GM12872 (cell line): Measurements from ENCODE around the gene PGAP3.

Source experiments
- TF ChIP-seq, protein P1 (sequence below): IDR thresholded peaks from 3 replicates; pipeline ENCODE4 v1.5.1; 2011; ENCODE audit warnings: low read depth, mild to moderate bottlenecking, low read length, moderate library complexity; ENCODE audit not compliant: insufficient read depth

PGAP3 gene

GRCh38 chr17:39709998-39710964, 22.4 kb upstream of the PGAP3 start:
- TF ChIP-seq, protein P1, sequence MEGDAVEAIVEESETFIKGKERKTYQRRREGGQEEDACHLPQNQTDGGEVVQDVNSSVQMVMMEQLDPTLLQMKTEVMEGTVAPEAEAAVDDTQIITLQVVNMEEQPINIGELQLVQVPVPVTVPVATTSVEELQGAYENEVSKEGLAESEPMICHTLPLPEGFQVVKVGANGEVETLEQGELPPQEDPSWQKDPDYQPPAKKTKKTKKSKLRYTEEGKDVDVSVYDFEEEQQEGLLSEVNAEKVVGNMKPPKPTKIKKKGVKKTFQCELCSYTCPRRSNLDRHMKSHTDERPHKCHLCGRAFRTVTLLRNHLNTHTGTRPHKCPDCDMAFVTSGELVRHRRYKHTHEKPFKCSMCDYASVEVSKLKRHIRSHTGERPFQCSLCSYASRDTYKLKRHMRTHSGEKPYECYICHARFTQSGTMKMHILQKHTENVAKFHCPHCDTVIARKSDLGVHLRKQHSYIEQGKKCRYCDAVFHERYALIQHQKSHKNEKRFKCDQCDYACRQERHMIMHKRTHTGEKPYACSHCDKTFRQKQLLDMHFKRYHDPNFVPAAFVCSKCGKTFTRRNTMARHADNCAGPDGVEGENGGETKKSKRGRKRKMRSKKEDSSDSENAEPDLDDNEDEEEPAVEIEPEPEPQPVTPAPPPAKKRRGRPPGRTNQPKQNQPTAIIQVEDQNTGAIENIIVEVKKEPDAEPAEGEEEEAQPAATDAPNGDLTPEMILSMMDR, result no peak

DNA sequence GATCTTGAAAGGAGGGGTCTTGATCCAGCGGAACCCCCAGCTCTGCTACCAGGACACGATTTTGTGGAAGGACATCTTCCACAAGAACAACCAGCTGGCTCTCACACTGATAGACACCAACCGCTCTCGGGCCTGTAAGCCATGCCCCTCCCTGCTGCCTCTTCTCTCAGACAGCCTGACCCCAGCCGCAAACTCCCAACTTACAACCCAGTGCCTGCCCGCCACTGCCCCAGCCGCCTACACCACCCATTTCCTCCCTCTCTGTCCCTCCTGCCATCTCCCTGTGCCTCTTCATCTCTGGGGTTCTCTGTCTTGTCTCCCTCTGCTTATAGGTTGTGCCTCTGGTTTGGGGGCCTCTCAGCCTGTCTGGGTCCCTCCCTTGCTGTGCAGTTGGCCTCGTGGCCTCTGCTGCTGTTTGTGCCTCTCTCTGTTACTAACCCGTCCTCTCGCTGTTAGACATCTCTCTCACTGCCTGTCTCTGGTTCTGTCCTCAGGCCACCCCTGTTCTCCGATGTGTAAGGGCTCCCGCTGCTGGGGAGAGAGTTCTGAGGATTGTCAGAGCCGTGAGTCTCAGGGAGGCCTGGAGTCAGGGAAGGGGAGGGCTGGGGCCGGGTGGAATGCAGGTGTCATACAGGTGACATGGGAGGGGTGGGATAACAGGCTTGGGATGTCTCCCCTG, 21.6 kb upstream of the PGAP3 start:
- TF ChIP-seq, protein P1, result no peak

GRCh38 chr17:39706921-39707337, 19.1 kb upstream of the PGAP3 start:
- TF ChIP-seq, protein P1, result no peak

DNA sequence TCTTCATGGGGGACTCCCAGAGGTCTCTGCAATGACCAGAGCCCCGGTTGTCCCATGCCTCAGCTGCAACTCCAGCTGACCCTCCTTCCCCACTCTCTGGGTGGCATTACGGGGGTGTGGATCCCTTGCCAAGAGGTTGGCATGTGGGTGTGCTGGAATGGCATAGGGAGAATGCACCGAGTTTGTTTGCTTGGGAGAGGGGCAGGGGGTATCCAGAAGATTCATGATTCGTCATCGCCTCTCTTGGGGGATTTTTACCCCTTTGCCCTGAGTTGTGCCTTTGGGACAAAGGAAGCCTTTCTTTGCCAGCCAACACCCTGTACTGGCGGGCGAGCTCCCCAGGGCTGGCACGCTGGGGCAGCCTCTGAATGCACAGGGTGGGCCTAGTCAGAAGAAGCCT, 18.5 kb upstream of the PGAP3 start:
- TF ChIP-seq, protein P1, result no peak

- TF ChIP-seq, protein P1, result no peak
Measured at GRCh38 chr17:39705786-39706348, 18.0 kb upstream of the PGAP3 start.

DNA sequence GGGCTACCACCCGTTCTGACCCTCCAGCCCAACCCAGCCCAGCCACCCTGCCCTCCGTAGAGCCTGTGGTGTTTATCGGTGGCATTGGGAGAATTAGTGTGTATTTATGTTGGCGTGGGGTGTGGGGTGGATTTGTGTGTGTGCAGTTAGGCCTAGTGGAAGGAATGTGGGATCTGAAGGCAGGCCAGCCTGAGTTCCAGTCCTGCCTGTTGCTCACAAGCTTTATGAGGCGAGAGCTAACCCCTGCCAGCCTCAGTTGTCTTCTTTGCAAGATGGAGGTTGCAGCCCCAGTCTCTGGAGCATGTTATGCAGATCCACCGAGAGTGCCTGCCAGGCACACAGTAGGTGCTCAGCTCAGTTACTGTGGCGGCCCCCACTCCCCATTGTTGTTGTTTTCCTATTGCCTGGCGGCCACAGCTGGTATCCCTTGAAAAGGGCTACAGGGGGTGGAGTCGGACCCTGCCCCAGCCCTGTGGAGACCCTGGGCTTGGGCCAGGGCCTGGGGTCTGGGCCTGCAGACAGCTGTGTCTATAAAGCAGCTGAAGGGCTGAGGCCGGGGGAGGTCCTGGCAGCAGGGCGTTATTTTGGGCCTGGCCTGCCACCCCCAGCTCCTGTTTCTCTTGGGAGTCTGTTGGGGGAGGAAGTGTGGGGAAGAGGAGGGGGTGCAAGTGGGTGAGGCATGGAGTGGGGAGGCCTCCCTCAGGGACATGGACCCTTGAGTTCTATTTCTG, 17.1 kb upstream of the PGAP3 start:
- TF ChIP-seq, protein P1, result no peak
